GM13976 (cell line): ENCODE data around the gene DCUN1D2.

ENCODE experiments used
- DNase-seq: peaks from one replicate; pipeline ENCODE4 v3.0.0; 2012; ENCODE audit warnings: low spot score
- CTCF ChIP-seq: IDR thresholded peaks from 2 replicates; pipeline ENCODE4 v1.5.1; 2012; ENCODE audit warnings: borderline replicate concordance, mild to moderate bottlenecking; ENCODE audit not compliant: insufficient read depth; ENCODE audit errors: extremely low read depth, missing control alignments, control extremely low read depth
- in situ Hi-C: fragments of 300-500 bp; cut with MboI; formaldehyde crosslinking; loops from one replicate; pipeline ENCODE4 v1.12.0; 2022; ENCODE audit warnings: low sequenced_read_pairs, mixed read lengths, inconsistent platforms; ENCODE audit not compliant: unreplicated experiment

Gene DCUN1D2

DNA sequence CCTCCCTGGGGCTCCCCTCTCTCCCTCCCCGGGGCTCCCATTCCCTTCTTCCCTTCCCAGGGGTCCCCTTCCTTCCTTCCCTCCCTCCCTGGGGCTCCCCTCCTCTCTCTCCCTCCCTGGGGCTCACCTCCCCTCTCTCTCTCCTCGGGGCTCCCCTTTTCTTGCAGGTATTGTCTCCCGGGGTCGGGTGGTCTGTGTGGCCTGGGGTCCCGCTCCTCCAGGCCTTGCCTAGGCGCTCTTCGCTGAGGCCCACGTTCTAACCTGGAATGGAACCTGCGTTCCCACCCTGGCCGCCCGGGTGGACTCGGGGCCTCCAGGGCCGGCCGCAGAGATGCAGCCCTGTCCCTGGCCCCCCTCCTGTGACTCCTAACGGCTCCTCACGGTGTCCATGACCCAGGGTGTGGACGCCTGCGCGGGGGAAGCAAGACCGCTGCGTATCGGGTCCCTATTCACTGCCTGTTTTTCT lies 940 bp upstream of the DCUN1D2 start:
- in situ Hi-C loops, result no loop called here
- no peak for DNase-seq
- TF ChIP-seq CTCF, result no peak

- TF ChIP-seq CTCF, result no peak
- in situ Hi-C loops, result no loop called here
- peak; percentile 68 for DNase-seq
Observed at GRCh38 chr13:113489549-113490495, 689 bp downstream of the DCUN1D2 start.

DNA sequence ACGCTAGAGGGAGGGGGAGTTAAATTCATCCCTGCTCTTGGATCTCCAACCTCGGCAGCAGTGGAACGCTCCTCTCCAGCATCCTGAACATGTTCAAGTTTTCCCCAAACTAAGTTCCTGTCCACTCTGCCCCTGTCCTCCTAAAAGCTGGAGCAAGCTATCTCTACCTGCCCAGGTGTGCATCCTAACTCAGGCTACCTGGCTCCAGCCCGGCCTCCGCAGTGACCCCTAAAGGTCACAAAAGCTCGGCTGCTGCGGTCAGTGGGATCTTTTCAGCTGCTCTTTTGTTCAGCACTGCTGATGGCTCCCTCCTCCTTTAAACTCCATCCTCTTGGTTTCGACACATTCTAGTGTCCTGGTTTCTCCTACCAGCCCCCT lies 1.4 kb downstream of the DCUN1D2 start:
- in situ Hi-C loops, result no loop called here
- DNase-seq, result no peak
- no peak for TF ChIP-seq CTCF

- in situ Hi-C loops, result no loop called here
- no peak for DNase-seq
- TF ChIP-seq CTCF, result no peak
Observed at GRCh38 chr13:113488283-113488682, 2.2 kb downstream of the DCUN1D2 start.

DNA sequence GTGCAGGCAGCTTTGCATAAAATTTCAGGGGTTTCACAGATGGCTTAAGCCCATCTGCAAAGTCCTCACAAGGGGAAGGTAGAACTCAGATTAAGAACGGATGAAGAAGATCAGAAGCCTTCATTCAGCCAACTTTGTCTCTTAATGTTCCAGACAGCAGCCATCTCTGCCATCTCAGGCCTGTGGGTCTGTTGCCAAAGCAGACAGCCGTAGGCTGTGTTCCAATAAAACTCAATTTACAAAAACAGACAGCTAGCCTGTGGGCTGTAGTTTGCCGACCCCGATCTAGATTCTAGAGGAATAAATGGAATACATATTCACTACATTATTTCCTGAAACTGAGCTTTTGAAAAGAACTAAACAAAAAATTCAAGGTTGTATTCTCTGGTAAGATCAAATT lies 3.8 kb downstream of the DCUN1D2 start:
- DNase-seq, result no peak
- no peak for TF ChIP-seq CTCF
- in situ Hi-C loops, result no loop called here

- in situ Hi-C loops, result no loop called here
- DNase-seq, result no peak
- TF ChIP-seq CTCF, result no peak
Observed at GRCh38 chr13:113485545-113485944, 5.0 kb downstream of the DCUN1D2 start.
